Smooth muscle cell (in vitro differentiated cells): ENCODE results near the gene HMX1. TPM values are rescaled to one million over a fixed set of nuclear protein-coding genes. Genes with fewer than 3 reads are reported as not detected.

Experiments used
- DNase-seq: peaks from one replicate; lab custom pipeline; 2025; ENCODE audit not compliant: unreplicated experiment; lab: John Stamatoyannopoulos, UW
- H2AFZ ChIP-seq: fragments of 200-600 bp; sonication (generic); 2 replicates; pipeline ENCODE4 v1.6.0; 2016; ENCODE audit warnings: antibody characterized with exemption, low read depth, mild to moderate bottlenecking
- H3F3A ChIP-seq: fragments of 200-600 bp; sonication (generic); 2 replicates; pipeline ENCODE4 v1.6.0; 2017; ENCODE audit warnings: antibody characterized with exemption, low read depth
- H3K27ac ChIP-seq: fragments of 200-600 bp; sonication (generic); 2 replicates; pipeline ENCODE4 v1.5.1; 2016; ENCODE audit warnings: low read depth, mild to moderate bottlenecking
- H3K27me3 ChIP-seq: fragments of 200-600 bp; sonication (generic); 2 replicates; pipeline ENCODE4 v1.6.1; 2016; ENCODE audit warnings: low read depth, mild to moderate bottlenecking
- H3K36me3 ChIP-seq: fragments of 200-600 bp; sonication (generic); 2 replicates; pipeline ENCODE4 v1.5.1; 2016; ENCODE audit warnings: low read depth
- H3K4me1 ChIP-seq: fragments of 200-600 bp; sonication (generic); 2 replicates; pipeline ENCODE4 v1.5.1; 2016; ENCODE audit warnings: low read depth
- H3K4me2 ChIP-seq: fragments of 200-600 bp; sonication (generic); 2 replicates; pipeline ENCODE4 v1.6.0; 2016; ENCODE audit warnings: mild to moderate bottlenecking
- H3K4me3 ChIP-seq: fragments of 200-600 bp; sonication (generic); 2 replicates; pipeline ENCODE4 v1.5.1; 2016; ENCODE audit warnings: mild to moderate bottlenecking
- H3K79me2 ChIP-seq: fragments of 200-600 bp; sonication (generic); 2 replicates; pipeline ENCODE4 v1.6.0; 2016; ENCODE audit warnings: low read depth, mild to moderate bottlenecking
- H3K9ac ChIP-seq: fragments of 200-600 bp; sonication (generic); 2 replicates; pipeline ENCODE4 v1.6.0; 2016; ENCODE audit warnings: low read depth
- H3K9me3 ChIP-seq: fragments of 200-600 bp; sonication (generic); replicated peaks from 2 replicates; pipeline ENCODE4 v1.5.1; 2016; ENCODE audit warnings: low read depth
- H4K20me1 ChIP-seq: fragments of 200-600 bp; sonication (generic); 2 replicates; pipeline ENCODE4 v1.6.0; 2016; ENCODE audit warnings: low read depth
- WGBS: methylation state at CpG from one replicate; pipeline ENCODE4 v1.1.7; 2016; ENCODE audit warnings: low lambda C conversion rate; 5-methylcytosine and 5-hydroxymethylcytosine counted together
- polyA plus RNA-seq: library from polyadenylated mRNA; unstranded; fragments of >200 nt; fragmentation: Nextera tagmentation; extraction: Ambion mirVana; gene quantifications from 2 replicates; pipeline ENCODE4 v1.2.1, GENCODE V29; 2016
- total RNA-seq: library from RNA; depleted of rRNA; stranded (reverse); fragments of >200 nt; gene quantifications from 2 replicates; pipeline ENCODE4 v1.2.3, GENCODE V29; 2014
- TF ChIP-seq, protein P1 (sequence below): fragments of 200-600 bp; sonication (generic); IDR thresholded peaks from 2 replicates; pipeline ENCODE4 v1.5.1; 2017; ENCODE audit warnings: borderline replicate concordance, mild to moderate bottlenecking, antibody characterized with exemption; ENCODE audit not compliant: insufficient read depth, poor library complexity, severe bottlenecking

HMX1 gene
- total and polyA plus RNA-seq, 2 experiments from 2014 or later = not detected

DNA sequence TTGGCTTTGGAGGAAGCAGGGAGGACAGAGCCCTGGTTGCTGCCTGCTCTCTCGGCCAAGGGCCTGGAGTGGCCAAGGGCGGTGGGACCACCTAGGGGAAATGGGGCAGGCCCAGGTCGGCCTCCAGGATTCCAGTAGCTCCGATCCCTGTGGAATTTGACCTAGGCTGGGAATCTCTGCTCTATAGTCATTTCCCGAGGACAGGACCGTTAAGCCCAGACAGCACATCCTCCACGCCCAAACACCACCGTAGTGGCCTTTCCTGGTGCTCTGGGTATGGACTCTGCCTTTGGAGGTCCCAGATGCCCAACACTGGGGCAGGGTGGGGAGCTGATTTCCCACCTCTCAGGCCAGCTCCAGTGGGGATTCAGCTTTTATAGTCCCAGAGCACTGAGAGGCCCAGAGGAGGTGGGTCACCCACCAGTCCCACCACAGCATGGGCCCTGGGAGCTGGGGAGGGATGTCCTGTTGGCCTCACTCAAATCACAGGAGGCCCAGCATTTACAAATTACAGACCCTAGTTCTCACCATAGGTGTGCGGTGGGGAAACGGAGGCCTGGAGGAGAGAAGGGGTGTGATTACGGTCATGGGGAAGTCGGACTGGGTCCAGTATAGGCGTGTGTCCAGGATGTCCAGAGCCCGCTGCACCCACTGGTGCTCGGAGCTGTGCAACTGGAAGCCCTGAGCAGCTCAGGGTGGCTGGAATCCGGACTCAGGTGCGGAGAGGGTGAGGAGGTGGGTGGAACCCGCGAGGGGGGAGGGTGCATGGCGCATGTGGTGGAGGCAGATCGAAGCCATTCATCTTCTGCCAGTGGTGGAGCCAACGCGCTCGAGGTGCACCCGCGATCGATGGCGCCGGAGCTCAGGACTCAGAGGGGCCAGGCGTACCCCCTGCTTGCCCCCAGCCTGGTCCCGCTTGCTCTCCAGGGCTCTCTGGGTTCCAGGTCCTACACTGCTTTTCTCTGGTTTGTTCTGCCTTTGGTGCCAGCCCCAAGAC lies 7.7 kb downstream of the HMX1 start:
- no peak overlapping the region for H3K4me3 ChIP-seq
- no peak for DNase-seq
- H3K9me3 ChIP-seq = no peaks in the 10 kb centered on the region
- no peak overlapping the region for H3K9ac ChIP-seq
- H3K79me2 ChIP-seq = no peaks in the 10 kb centered on the region
- no peaks in the 10 kb centered on the region for H3F3A ChIP-seq
- no peak overlapping the region for H3K27ac ChIP-seq
- WGBS = 57% methylated on average over 20 of the region's 31 CpGs
- peaks cover 9% of the 10 kb centered on the region for H3K4me1 ChIP-seq
- H4K20me1 ChIP-seq = no peaks in the 10 kb centered on the region
- H3K36me3 ChIP-seq = no peaks in the 10 kb centered on the region
- H2AFZ ChIP-seq = no peak overlapping the region
- no peak overlapping the region for H3K4me2 ChIP-seq
- TF ChIP-seq, protein P1, sequence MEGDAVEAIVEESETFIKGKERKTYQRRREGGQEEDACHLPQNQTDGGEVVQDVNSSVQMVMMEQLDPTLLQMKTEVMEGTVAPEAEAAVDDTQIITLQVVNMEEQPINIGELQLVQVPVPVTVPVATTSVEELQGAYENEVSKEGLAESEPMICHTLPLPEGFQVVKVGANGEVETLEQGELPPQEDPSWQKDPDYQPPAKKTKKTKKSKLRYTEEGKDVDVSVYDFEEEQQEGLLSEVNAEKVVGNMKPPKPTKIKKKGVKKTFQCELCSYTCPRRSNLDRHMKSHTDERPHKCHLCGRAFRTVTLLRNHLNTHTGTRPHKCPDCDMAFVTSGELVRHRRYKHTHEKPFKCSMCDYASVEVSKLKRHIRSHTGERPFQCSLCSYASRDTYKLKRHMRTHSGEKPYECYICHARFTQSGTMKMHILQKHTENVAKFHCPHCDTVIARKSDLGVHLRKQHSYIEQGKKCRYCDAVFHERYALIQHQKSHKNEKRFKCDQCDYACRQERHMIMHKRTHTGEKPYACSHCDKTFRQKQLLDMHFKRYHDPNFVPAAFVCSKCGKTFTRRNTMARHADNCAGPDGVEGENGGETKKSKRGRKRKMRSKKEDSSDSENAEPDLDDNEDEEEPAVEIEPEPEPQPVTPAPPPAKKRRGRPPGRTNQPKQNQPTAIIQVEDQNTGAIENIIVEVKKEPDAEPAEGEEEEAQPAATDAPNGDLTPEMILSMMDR = no peak
- peaks cover 100% of the 10 kb centered on the region for H3K27me3 ChIP-seq

DNA sequence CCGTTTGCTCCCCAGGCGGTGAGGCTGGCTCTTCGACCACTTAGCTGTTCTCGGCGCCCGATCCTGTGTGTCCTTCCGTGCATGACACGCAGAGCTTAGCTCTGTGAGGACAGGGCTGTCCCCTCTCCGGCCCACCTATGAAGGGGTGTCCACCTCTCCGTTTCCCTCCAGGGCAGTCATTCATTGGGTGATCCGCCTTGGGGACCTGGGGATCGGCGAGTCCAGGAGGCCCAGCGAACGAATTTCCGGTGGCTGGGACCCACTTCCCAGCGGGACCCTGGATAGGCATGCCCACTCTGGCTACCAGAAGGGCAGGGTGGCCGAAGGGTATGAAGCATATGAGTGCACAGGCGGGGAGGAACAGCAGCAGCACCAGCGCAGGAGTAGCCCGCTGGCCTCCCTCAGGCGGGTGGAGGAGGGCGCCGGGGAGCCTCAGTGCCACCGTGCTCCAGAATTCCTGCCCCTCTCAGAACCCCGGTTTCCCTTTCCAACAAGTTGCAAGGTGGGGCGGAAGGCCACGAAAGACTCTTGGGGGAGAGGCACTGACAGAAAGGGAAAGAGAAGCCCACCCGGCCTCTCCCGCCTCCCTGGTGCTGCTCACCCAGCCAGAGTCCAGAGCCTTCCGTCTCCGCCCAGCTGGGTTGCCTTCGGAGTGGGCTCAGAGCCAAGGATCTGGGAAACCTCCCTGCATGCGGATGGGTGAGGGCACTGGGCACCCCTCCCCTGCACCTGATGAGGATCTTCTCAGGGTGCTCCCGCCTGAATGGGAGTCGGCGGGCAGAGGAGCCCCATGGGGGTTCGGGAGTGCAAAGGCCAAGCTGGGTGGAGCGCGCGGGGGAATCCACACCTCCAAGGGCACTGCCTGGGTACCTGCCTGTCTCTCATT lies 8.6 kb downstream of the HMX1 start:
- H3K4me3 ChIP-seq = no peak overlapping the region
- no peak overlapping the region for H2AFZ ChIP-seq
- no peak for DNase-seq
- H4K20me1 ChIP-seq = no peaks in the 10 kb centered on the region
- no peaks in the 10 kb centered on the region for H3F3A ChIP-seq
- peaks cover 100% of the 10 kb centered on the region for H3K27me3 ChIP-seq
- H3K9me3 ChIP-seq = no peaks in the 10 kb centered on the region
- TF ChIP-seq, protein P1 = no peak
- no peak overlapping the region for H3K27ac ChIP-seq
- no peaks in the 10 kb centered on the region for H3K79me2 ChIP-seq
- H3K4me1 ChIP-seq = peaks cover 12% of the 10 kb centered on the region
- H3K9ac ChIP-seq = no peak overlapping the region
- H3K4me2 ChIP-seq = no peak overlapping the region
- WGBS = 31% methylated on average over 38 of the region's 41 CpGs
- no peaks in the 10 kb centered on the region for H3K36me3 ChIP-seq

DNA sequence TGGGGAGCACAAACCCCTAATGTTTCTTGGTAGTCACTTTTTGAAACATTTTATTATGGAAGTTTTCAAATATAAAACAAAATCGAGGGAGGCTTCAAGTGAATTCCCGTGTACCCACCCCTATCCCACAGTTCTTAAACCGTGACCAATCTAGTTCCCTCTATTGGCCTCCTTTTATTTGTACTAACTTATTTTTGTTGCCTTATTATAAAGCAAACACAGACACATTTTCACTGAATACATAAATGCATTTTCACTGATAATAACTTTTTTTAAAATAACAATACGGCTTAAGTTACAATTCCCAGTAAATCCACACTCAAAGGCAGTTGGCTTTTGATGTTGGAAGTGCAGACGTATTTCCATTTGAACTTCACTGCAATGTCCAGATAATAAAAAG lies 9.3 kb downstream of the HMX1 start:
- no peaks in the 10 kb centered on the region for H4K20me1 ChIP-seq
- H3K27ac ChIP-seq = no peak overlapping the region
- no peak overlapping the region for H3K9ac ChIP-seq
- H3K9me3 ChIP-seq = no peaks in the 10 kb centered on the region
- WGBS = 17% methylated on average over 5 of the region's 5 CpGs
- TF ChIP-seq, protein P1 = no peak
- H3K27me3 ChIP-seq = peaks cover 100% of the 10 kb centered on the region
- H3K4me1 ChIP-seq = peaks cover 19% of the 10 kb centered on the region
- no peaks in the 10 kb centered on the region for H3F3A ChIP-seq
- no peak overlapping the region for H3K4me3 ChIP-seq
- H3K4me2 ChIP-seq = no peak overlapping the region
- no peak for DNase-seq
- no peaks in the 10 kb centered on the region for H3K36me3 ChIP-seq
- no peak overlapping the region for H2AFZ ChIP-seq
- H3K79me2 ChIP-seq = no peaks in the 10 kb centered on the region
